H1 (cell line): ENCODE data around the gene FSD1.

Experiments used
- ASH2L ChIP-seq: fragments of 200-600, 300-600 bp; sonication (generic); IDR thresholded peaks from one replicate; pipeline ENCODE4 v1.7.1; 2017; ENCODE audit warnings: low read length
- CREB1 ChIP-seq: IDR thresholded peaks from 2 replicates; pipeline ENCODE4 v1.6.1; 2012; ENCODE audit warnings: inconsistent platforms
- EZH2 ChIP-seq: fragments of 200-600 bp; sonication (generic); IDR thresholded peaks from 2 replicates; pipeline ENCODE4 v1.7.1; 2012; ENCODE audit warnings: low read depth, mild to moderate bottlenecking, moderate library complexity, low read length, inconsistent platforms; ENCODE audit not compliant: severe bottlenecking
- NRF1 ChIP-seq: IDR thresholded peaks from 2 replicates; pipeline ENCODE4 v1.6.1; 2011; ENCODE audit warnings: mild to moderate bottlenecking, low read depth, low read length, improper control_type of control experiment
- POLR2A ChIP-seq, 2 experiments: IDR thresholded peaks; 1 replicate in 1 of 2; 2 replicates in 1 of 2; pipeline ENCODE4 v1.6.1; 2011; ENCODE audit warnings: low read depth in 2 of 2, low read length in 2 of 2, mild to moderate bottlenecking in 2 of 2; ENCODE audit errors: control extremely low read depth in 1 of 2
- POLR2AphosphoS5 ChIP-seq: IDR thresholded peaks from 2 replicates; pipeline ENCODE4 v1.6.1; 2011; ENCODE audit warnings: low read depth, low read length
- SIN3A ChIP-seq, 2 experiments: IDR thresholded peaks in 1 of 2; conservative IDR thresholded peaks in 1 of 2; 2 replicates each; pipeline ENCODE4 v1.6.1; 2011 to 2012; ENCODE audit warnings: low read length in 2 of 2, improper control_type of control experiment in 1 of 2, low read depth in 1 of 2, mild to moderate bottlenecking in 1 of 2
- TF ChIP-seq, protein P1 (sequence below), 3 experiments: IDR thresholded peaks; 1 replicate in 2 of 3; 2 replicates in 1 of 3; pipeline versions ENCODE4 v1.5.1 to v1.6.1; 2011; ENCODE audit warnings: low read length in 3 of 3, mild to moderate bottlenecking in 3 of 3, inconsistent platforms in 2 of 3, low read depth in 1 of 3, moderate library complexity in 1 of 3; ENCODE audit not compliant: insufficient read depth in 1 of 3; ENCODE audit errors: control extremely low read depth in 1 of 3

- TF ChIP-seq, protein P1, sequence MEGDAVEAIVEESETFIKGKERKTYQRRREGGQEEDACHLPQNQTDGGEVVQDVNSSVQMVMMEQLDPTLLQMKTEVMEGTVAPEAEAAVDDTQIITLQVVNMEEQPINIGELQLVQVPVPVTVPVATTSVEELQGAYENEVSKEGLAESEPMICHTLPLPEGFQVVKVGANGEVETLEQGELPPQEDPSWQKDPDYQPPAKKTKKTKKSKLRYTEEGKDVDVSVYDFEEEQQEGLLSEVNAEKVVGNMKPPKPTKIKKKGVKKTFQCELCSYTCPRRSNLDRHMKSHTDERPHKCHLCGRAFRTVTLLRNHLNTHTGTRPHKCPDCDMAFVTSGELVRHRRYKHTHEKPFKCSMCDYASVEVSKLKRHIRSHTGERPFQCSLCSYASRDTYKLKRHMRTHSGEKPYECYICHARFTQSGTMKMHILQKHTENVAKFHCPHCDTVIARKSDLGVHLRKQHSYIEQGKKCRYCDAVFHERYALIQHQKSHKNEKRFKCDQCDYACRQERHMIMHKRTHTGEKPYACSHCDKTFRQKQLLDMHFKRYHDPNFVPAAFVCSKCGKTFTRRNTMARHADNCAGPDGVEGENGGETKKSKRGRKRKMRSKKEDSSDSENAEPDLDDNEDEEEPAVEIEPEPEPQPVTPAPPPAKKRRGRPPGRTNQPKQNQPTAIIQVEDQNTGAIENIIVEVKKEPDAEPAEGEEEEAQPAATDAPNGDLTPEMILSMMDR (IDR thresholded peaks at IDR 0.05; ENCODE audit: control extremely low read depth in 1 of 3, insufficient read depth in 1 of 3, low read depth in 1 of 3, low read length in 3 of 3) = no peak
- TF ChIP-seq SIN3A (conservative IDR thresholded peaks at IDR 0.05 in 1 of 2, IDR thresholded peaks at IDR 0.05 in 1 of 2; ENCODE audit: low read depth in 1 of 2, low read length in 2 of 2) (no peak), EZH2 (no peak), CREB1 (no peak), POLR2A (IDR thresholded peaks at IDR 0.05; ENCODE audit: control extremely low read depth in 1 of 2, low read depth in 2 of 2, low read length in 2 of 2) (no peak), ASH2L (no peak), NRF1 (no peak), POLR2AphosphoS5 (no peak)
Measured at GRCh38 chr19:4350726-4351125, 46.3 kb downstream of the FSD1 start.
